SU-DHL-6 (cell line): ENCODE results near the gene CNN2.

Experiments
- H2AFZ ChIP-seq: fragments of 200-600 bp; sonication (generic); 2 replicates; pipeline ENCODE4 v1.6.1; 2014; ENCODE audit warnings: low read depth, mild to moderate bottlenecking, moderate library complexity, mixed read lengths, antibody characterized with exemption, low read length; ENCODE audit not compliant: severe bottlenecking
- H3F3A ChIP-seq: fragments of 200-600 bp; shearing (Covaris generic); 2 replicates; pipeline ENCODE4 v1.6.0; 2016; ENCODE audit warnings: antibody characterized with exemption, mild to moderate bottlenecking; ENCODE audit not compliant: insufficient read depth
- H3K27ac ChIP-seq: fragments of 200-600 bp; sonication (generic); 2 replicates; pipeline ENCODE4 v1.5.1; 2016; ENCODE audit warnings: low read depth, mild to moderate bottlenecking, low read length, moderate library complexity, mixed read lengths
- H3K27me3 ChIP-seq: fragments of 200-600 bp; sonication (generic), shearing (Covaris generic); 2 replicates; pipeline ENCODE4 v1.6.0; 2014; ENCODE audit warnings: mild to moderate bottlenecking, low read length
- H3K36me3 ChIP-seq: fragments of 200-600 bp; sonication (generic); 2 replicates; pipeline ENCODE4 v1.6.1; 2014; ENCODE audit warnings: mild to moderate bottlenecking, low read length, mixed read lengths
- H3K4me2 ChIP-seq: fragments of 300-600, 200-600 bp; shearing (Covaris generic), sonication (generic); 2 replicates; pipeline ENCODE4 v1.6.0; 2014; ENCODE audit warnings: low read length, low read depth, mild to moderate bottlenecking; ENCODE audit not compliant: poor library complexity, severe bottlenecking
- H3K4me3 ChIP-seq: fragments of 200-600 bp; sonication (generic); 2 replicates; pipeline ENCODE4 v1.5.1; 2014; ENCODE audit warnings: antibody characterized with exemption, low read length, mild to moderate bottlenecking, mixed read lengths; ENCODE audit not compliant: insufficient read depth, poor library complexity, severe bottlenecking
- H3K79me2 ChIP-seq: fragments of 200-600 bp; sonication (generic); 2 replicates; pipeline ENCODE4 v1.6.1; 2014; ENCODE audit warnings: mild to moderate bottlenecking, low read length, moderate library complexity; ENCODE audit not compliant: insufficient read depth
- H3K9ac ChIP-seq: fragments of 200-600 bp; sonication (generic); 2 replicates; pipeline ENCODE4 v1.7.0; 2014; ENCODE audit warnings: mild to moderate bottlenecking, low read length
- H3K9me2 ChIP-seq: fragments of 200-600 bp; sonication (generic); replicated peaks from 2 replicates; pipeline ENCODE4 v1.6.1; 2014; ENCODE audit warnings: low read length; ENCODE audit not compliant: insufficient read depth
- H3K9me3 ChIP-seq: fragments of 200-600 bp; sonication (generic); 2 replicates; pipeline ENCODE4 v1.6.1; 2014; ENCODE audit warnings: low read length, mixed read lengths; ENCODE audit not compliant: insufficient read depth
- H4K20me1 ChIP-seq: fragments of 200-600 bp; sonication (generic); 2 replicates; pipeline ENCODE4 v1.6.1; 2014; ENCODE audit warnings: low read depth, mild to moderate bottlenecking, antibody characterized with exemption, low read length, moderate library complexity, mixed read lengths
- CTCF ChIP-seq: fragments of 200-600 bp; sonication (generic); IDR thresholded peaks from one replicate; pipeline ENCODE4 v1.5.1; 2017; ENCODE audit warnings: antibody characterized with exemption, mild to moderate bottlenecking, low read length, moderate library complexity; ENCODE audit not compliant: insufficient read depth, poor library complexity, severe bottlenecking
- EZH2phosphoT487 ChIP-seq: fragments of 200-600 bp; sonication (generic), shearing (Covaris generic); conservative IDR thresholded peaks from 2 replicates; pipeline ENCODE4 v1.6.1; 2018; ENCODE audit warnings: mild to moderate bottlenecking, antibody characterized with exemption, low read length, moderate library complexity, mixed read lengths

The CNN2 gene

GRCh38 chr19:1041835-1042685, 15.7 kb downstream of the CNN2 start:
- H3F3A ChIP-seq, result peaks cover 31% of the 10 kb centered on the region
- no peak overlapping the region for H3K4me2 ChIP-seq
- H3K9ac ChIP-seq, result no peak overlapping the region
- H4K20me1 ChIP-seq, result no peaks in the 10 kb centered on the region
- no peak for TF ChIP-seq EZH2phosphoT487
- TF ChIP-seq CTCF, result no peak
- H3K9me2 ChIP-seq, result no peaks in the 10 kb centered on the region
- no peaks in the 10 kb centered on the region for H3K27me3 ChIP-seq
- H3K9me3 ChIP-seq, result no peaks in the 10 kb centered on the region
- no peak overlapping the region for H3K27ac ChIP-seq
- H3K79me2 ChIP-seq, result peaks cover 13% of the 10 kb centered on the region
- no peak overlapping the region for H2AFZ ChIP-seq
- H3K36me3 ChIP-seq, result peaks cover 4% of the 10 kb centered on the region; the same call in 1 of the 2 replicates
- no peak overlapping the region for H3K4me3 ChIP-seq

- no peaks in the 10 kb centered on the region for H4K20me1 ChIP-seq
- no peak overlapping the region for H3K9ac ChIP-seq
- TF ChIP-seq EZH2phosphoT487, result no peak
- peaks cover 4% of the 10 kb centered on the region; the same call in 1 of the 2 replicates for H3K36me3 ChIP-seq
- peaks cover 13% of the 10 kb centered on the region for H3K79me2 ChIP-seq
- peaks cover 24% of the 10 kb centered on the region for H3F3A ChIP-seq
- H3K9me2 ChIP-seq, result no peaks in the 10 kb centered on the region
- no peak overlapping the region for H2AFZ ChIP-seq
- H3K4me3 ChIP-seq, result no peak overlapping the region
- no peak overlapping the region for H3K4me2 ChIP-seq
- no peak overlapping the region for H3K27ac ChIP-seq
- no peaks in the 10 kb centered on the region for H3K9me3 ChIP-seq
- H3K27me3 ChIP-seq, result no peaks in the 10 kb centered on the region
Observed at GRCh38 chr19:1042689-1043511, 16.5 kb downstream of the CNN2 start.

GRCh38 chr19:1045247-1045603, 18.8 kb downstream of the CNN2 start:
- peaks cover 5% of the 10 kb centered on the region; the same call in 1 of the 2 replicates for H3F3A ChIP-seq
- H3K9ac ChIP-seq, result no peak overlapping the region
- TF ChIP-seq EZH2phosphoT487, result no peak
- no peak for TF ChIP-seq CTCF
- no peaks in the 10 kb centered on the region for H3K9me2 ChIP-seq
- peaks cover 4% of the 10 kb centered on the region; the same call in 1 of the 2 replicates for H3K36me3 ChIP-seq
- no peak overlapping the region for H3K4me3 ChIP-seq
- no peak overlapping the region for H3K4me2 ChIP-seq
- H3K27me3 ChIP-seq, result no peaks in the 10 kb centered on the region
- H3K27ac ChIP-seq, result no peak overlapping the region
- H2AFZ ChIP-seq, result no peak overlapping the region
- H3K79me2 ChIP-seq, result peaks cover 11% of the 10 kb centered on the region
- H3K9me3 ChIP-seq, result no peaks in the 10 kb centered on the region
- no peaks in the 10 kb centered on the region for H4K20me1 ChIP-seq
